GM11168 (cell line): ENCODE data around the gene MAN1A2.
"Not testable (repeated sequence)": the region's sequence is repeated elsewhere in the genome, so short reads cannot be mapped to it uniquely, and the experiment has no call there.

ENCODE experiments used
- in situ Hi-C: fragments of 300-500 bp; cut with MboI; formaldehyde crosslinking; loops from one replicate; pipeline ENCODE4 v1.12.0; 2022; ENCODE audit warnings: low sequenced_read_pairs; ENCODE audit not compliant: unreplicated experiment

The MAN1A2 gene

DNA sequence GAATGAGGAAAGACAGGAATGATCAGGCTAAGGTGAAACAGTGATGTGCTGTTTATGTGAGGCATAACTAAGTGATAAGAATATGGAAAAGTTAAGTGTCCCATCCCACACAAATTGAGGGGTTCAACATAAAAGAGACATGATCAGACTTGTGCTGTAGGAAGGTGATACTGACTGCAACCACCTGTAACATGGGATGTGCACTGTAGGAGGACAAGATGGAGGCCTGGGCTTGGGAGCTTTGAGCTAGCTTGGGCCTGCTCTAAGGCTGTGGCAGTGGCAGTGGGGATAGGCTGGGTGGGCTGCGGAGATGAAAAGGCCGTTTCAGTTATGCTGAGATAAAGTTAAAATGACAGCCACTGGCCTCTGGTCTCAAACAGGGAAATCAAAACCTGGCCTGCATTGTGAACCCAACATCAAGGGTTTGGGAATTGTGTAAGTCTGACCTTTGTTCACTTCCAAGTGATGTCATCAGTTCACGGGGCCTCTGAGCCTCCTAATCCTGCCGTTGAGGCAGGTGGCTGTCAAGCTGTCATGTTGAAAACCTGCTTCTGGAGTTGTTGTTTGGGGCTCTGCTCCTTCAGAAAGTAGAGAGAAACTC is 177.4 kb downstream of the MAN1A2 start:
- in situ Hi-C loops, result loop anchor here (25.0 kb wide), 1 partner anchor 343 kb away; no protein-coding TSS in a partner anchor

DNA sequence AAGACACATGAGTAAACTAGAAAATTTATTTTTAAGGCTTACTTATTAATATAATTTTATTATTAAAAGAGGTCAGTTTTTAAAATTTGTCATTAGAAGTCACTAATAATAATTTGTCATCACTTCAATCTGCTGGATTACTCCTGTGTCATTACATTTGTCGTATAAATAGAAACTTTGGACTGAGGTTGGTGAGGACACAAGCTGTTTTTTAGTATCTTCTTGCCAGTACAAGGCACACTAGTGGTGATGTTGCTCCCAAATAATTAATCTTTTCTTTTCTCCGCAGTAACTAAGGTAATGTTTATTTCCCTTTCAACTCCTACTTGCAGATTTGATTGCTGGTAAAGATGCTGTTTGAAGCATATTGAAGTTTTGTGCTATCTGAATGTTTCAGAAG is 179.2 kb downstream of the MAN1A2 start:
- in situ Hi-C loops, result loop anchor here (25.0 kb wide), 1 partner anchor 341 kb away; no protein-coding TSS in a partner anchor

DNA sequence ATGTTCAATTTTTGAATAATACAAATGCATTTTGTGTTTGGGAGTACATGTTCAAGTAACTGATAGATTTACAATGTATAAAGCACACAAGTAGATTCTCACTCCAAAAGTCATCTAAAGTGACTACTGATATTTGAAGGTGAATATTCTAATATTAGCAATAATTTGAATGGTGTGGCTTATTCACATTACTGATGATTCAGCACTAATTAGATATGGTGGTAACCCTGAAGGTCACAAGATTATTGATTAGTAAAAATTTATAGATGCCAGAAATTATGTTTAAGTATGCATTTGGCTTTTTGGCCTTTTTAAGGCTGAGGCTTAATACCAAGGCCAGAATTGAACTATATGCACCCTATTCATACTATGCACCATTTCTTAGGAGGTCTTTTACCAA is 186.2 kb downstream of the MAN1A2 start:
- in situ Hi-C loops, result no loop called here

DNA sequence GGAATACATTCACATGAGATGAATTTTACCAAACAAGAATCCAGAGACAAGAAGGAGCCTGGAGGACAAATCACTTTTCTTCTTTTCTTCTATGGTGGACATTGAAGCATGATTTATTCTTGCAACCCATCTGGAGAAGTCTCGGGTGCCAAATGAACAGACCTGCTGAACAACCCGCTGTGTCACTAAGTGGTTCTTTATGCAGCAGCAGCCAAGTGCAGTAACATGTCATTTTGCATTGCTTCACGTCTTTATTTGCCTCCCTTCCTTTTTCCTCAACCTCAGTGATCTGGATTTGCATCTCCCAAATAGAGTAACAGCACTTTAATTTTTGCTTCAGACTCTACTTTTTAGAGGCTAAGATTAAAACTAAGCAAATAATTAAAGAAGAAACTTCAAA is 188.6 kb downstream of the MAN1A2 start:
- in situ Hi-C loops, result no loop called here

DNA sequence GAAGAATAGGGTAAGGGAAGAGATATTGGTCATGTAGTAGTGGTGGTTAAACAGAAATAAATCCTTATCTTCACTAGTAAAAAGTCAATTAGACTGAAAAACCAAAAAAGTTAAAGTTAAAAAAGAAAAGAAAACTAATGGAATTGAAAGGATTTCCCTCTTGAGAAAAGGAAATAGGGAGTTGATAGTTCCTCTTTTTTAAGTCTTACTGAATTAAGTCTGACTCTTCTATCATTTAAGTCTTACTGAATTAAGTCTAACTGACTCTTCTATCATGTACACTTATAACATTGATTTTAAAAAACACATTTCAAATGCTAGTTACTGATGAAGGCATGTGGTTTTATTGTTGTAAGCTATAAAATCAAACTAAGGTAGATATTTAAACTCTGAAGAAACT is 189.1 kb downstream of the MAN1A2 start:
- in situ Hi-C loops, result no loop called here

DNA sequence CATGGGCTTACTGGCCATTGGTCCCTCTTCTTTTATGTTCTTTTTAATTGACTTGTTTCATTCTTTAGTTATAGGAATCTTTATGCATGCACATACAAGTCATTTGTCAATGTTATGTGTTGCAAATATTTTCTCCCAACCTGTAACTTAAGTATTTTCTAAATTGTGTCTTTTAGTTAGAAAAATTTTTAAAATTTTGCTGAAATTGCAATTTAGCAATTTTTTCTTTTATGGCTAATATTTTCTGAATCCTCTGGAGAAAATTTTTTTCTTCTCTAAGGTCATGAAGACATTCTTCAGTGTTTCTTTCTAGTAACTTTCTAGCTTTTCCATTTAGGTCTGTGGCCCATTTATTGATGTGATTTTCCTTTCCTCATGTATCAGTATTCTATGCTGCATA is 189.7 kb downstream of the MAN1A2 start:
- in situ Hi-C loops, result no loop called here

DNA sequence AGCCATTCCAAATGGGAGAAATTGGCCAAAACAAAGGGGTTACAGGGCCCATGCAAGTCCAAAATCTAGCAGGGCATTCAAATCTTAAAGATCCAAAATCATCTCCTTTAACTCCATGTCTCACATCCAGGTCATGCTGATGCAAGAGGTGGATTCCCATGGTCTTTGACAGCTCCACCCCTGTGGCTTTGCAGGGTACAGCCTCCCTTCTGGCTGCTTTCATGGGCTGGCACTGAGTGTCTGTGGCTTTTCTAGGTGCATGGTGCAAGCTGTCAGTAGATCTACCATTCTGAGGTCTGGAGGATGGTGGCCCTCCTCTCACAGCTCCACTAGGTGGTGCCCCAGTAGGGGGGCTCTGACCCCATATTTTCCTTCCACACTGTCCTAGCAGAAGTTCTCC is 191.2 kb downstream of the MAN1A2 start:
- in situ Hi-C loops, result not testable (repeated sequence)

DNA sequence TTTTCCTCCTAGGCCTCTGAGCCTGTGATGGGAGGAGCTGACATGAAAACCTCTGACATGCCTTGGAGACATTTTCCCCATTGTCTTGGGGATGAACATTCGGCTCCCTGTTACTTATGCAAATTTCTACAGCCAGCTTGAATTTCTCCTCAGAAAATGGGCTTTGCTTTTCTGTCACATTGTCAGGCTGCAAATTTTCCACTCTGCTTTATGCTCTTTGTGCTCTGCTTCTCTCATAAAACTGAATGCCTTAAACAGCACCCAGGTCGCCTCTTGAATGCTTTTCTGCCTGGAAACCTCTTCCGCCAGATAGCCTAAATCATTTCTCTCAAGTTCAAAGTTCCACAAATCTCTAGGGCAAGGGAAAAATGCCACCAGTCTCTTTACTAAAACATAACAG is 191.9 kb downstream of the MAN1A2 start:
- in situ Hi-C loops, result no loop called here

DNA sequence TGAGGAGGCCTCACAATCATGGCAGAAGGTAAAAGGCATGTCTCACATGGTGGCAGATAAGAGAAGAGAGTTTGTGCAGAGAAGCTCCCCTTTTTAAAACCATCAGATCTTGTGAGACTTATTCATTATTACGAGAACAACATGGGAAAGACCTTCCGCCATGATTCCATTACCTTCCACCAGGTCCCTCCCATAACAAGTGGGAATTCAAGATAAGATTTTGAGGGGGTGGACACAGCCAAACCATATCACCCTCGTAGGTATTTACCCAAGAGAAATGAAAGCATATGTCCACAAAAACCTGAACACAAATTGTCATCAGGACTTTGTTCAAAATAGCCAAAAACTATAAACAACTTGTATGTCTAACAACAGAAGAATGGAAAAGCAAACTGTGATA is 192.7 kb downstream of the MAN1A2 start:
- in situ Hi-C loops, result no loop called here

DNA sequence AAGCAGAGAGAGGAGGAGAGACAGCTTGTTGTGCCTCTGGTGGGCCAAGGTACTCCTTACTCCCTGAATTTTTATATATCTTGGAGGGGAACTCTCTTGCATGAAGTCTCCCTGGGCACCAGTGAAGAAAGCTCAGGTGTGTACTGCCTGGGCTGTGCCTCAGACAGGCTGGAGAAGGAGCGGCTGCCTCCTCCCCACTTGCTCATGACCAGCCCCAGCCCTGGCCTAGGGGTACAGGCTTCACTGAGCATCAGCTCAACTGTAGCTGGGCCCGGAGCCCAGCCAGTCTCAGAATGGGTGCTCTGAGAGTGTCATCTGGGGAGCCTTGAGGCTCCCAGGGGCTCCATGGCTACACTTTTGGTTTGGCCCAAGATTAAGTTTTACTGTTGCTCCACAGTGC is 193.8 kb downstream of the MAN1A2 start:
- in situ Hi-C loops, result no loop called here

DNA sequence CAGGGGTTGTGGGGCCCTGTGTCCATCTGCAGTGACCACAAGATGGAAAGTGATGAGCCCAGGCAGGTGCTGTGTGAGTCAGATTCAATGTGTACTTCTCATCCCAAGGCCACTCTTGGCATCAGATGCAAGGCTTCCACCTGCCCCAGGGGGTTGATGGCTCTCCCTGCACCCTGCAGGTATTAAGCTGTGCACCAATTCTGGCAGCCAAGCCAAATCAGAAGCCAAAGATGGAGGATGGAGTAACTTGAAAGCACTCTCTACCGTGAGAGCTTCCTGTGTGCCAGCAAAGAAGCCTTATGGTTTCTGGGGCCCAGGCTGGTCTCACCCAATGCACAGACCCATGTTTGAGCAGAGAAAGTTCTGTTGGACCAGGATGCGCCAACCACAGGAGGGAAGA is 194.3 kb downstream of the MAN1A2 start:
- in situ Hi-C loops, result no loop called here

DNA sequence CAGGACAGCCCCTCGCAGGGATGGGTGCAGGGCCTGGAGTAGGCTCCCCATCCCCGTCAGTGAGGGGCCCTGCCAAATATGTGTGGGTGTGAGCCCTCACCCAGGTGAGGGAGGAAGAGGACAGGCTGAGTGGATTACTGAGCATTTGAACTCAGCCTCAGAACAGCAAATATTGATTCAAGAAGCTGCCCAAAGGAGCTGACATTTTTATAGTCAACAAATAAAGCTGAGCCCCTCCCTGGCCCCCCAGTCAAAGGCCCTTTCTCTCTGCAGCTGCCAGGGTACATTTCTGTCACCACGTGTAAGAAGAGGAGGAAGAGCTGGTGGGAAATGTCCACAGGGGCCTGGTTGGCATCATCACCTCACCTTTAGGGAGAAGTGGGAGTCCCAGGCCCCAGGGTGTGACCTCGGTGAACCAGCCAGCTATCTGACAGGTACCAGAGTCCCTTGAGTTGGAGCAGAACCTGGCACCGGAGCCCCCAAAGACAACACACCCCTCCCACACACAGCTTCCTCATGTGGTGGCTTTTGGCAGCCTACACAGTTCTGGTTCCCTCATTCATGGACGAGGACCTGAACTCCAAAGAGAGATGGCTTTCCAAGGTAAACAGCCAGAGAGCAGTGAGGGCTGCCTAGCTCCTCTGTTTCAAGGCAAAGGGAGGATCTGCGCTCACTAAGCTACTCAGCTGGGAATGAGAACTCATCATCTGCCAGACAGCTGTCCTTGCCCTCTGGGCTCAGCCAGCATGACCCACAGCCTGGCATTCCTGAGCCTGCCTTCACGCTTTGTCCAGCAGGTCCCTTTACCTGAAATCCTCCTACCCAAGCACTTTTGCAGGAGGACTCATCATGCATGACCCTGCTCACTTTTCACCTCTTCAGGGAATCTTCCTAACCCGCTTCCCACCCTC is 195.6 kb downstream of the MAN1A2 start:
- in situ Hi-C loops, result no loop called here

DNA sequence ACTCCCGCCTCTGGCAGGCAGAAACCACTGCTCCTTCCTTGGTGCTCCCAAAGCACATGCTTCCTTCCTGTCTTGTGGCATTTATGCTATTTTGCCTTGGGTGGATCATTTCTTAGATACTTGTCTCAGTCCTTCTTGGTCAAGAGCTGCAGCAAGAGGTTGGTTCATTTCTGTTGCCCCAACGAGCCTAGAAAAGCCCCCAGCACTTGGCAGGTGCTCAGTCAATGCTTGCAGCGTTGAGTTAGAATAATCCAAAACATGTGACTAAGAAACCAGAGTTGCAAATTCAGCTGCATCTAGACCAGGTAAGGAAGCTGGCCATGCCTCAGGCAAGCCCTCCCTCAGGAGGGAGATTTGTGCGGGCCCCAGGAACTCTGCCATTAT is 196.2 kb downstream of the MAN1A2 start:
- in situ Hi-C loops, result no loop called here

DNA sequence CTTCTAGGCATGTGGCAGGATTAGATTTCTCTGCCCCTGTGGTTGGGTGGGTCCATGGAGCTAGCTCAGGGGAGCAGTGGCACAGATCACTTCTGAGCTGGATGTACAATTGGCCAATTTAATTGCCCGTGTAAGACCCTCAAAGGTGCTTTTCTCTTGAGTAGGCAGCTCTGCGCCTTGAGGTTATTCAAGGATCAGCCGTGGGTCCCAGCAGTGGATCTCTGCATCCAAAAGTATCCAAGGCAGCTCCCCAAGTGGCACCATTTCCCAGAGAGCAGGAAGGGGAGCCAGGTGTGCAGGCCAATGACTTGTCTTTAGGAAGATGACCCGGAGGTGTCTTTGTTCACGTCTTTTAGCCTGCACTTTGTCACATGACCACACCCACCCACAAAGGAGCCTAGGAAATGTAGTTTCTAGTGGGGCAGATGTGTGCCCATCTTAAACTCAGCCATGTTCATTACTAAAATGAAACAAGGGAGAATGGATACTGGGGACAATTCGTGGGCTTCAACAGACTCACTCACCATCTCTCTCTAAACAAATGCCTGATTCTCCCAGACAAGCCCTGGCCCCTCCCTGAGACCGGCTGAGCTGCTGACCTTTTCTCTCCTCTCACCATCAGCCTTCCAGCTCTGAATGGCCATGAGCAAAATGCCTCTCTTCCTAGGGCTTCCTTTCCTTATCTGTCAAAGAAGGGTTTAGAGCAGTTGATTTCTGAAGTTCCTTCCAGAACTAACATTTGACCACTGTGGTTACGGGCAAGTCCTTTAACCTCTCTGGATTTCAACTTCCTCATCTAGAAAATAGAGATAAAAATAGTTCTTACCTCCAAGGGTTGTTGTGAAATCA is 197.2 kb downstream of the MAN1A2 start:
- in situ Hi-C loops, result no loop called here

DNA sequence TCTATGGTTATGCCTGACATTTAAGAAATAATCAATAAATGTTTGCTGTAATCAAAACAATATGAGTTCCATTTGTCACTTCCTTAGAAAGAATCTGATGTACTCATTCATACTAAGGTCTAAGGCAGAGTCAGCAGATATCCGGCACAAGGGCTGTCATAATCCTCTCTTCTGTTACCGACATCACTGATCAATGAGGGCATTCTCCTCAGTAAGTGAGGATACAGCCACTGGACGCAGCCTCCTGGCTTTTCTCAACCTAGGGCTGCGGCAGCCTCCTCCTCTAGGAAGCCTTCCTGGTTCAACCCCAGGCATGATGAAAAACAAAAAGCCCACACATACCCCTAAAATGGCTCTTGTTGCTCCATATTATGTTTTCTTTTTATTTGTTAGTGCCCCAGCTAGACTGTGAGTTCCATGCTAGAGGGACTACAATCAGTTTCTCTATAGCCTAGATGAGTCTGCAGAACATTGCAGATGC is 197.9 kb downstream of the MAN1A2 start:
- in situ Hi-C loops, result no loop called here

DNA sequence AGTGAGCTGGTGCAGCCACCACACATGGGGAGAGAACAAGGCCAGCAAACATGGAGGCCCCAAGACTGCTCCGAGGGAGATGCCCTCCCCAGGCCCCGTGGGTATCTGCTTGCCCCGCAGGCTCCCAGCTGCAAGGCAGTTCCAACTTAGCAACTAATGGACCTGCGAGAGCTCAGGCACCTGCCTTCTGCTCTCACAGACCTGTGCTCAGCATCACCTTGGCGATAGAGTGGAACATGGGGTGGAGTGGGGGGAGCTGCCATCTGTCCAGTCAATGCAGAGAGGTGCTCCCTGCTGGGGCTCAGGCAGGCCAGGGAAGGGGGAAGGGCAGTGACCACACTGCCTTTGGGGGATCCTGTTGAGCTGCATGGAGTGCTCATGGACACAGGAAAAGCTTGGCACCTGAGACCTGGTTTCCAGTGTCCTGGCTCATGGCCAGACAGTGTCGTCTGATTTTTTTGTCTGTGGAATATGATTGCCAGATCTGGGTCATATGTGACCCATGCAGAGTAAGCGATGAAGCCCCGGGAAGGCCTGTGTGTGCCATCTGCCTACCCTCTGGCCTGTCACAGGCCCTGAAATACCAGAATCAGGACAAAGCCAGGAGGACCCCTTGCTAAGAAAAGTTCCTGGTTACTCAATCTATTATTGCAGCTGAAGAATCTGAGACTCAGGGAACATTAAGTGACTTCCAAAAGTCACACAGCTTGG is 198.7 kb downstream of the MAN1A2 start:
- in situ Hi-C loops, result no loop called here

DNA sequence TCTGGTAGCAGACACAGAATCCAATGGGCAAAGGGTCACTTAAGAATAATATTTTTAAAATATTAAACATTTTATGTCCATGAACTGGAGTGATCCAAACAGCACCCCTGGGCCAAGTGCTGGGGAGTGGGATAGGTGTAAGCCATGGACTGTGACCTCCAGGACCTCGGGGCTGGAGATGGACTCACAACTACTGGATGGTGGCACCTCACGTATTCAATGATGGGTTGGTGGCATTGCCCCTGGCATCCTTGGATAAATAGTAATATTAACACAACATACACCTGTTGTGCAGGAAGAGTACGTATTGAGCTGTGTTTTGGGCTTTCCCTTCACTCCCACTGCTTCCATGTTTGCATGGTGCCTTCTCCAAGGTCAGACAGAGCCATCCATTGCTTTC is 199.3 kb downstream of the MAN1A2 start:
- in situ Hi-C loops, result no loop called here

DNA sequence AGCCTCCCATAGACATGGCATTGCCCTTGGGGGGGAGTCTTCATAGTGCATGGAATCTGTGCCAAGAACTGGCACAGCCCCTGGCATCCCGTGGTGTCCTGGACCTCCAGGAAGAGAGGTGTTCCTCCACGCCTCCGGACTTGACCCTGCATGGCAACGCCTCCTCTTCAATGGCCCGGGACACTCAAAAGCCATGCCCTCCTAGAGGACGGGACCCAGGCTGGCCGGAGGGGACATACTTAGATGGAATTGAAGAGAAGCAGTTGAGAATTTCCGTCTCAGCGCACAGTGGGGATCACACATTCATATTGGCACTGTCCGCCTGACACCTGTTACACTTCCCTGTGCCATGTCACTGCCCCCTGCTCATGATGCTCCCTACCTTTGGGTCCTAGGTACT is 200.2 kb downstream of the MAN1A2 start:
- in situ Hi-C loops, result no loop called here

DNA sequence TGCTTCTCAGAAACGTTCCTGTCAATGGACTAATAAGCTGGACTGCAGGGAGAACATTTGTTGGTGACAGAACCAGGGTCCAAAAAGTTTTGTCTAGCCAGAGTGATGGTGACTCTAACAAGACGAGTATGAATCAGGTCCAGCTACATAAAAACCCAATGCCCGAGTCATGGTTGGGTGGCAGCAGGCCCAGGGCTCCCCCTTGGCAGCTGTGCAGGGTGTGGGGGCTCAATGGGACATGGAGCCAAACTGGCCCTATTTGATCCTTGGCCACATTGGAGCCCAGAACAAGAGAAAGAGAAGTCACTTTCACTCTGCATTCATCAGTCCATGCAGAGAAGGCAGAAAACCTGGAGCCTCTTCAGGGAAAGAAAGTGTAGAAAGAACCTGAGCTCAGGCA is 200.7 kb downstream of the MAN1A2 start:
- in situ Hi-C loops, result no loop called here

DNA sequence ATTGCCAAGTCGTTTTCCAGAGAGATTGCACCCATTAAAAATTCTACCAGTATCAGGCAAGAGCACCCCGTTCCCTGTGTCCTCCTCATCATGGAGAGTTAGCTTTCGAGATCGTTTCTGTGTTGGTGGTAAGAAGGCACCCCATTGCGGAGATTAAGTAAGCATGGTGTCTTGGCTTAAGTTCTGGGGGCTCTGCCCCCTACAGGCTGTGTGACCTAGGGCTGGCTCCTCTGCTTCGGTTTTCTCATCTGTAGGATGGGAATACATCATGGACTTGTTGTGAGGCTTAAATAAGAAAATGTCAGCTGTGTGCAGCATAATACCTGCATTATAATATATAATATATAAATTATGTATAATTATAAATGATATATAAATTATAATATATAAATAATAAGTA is 201.8 kb downstream of the MAN1A2 start:
- in situ Hi-C loops, result no loop called here
